Fibroblast of pulmonary artery (primary cell): ENCODE data around the gene CPS1.

ENCODE experiments used
- DNase-seq: peaks from one replicate; pipeline ENCODE4 v3.0.0-alpha.2; 2010; ENCODE audit warnings: low read depth
- H3K4me3 ChIP-seq: replicated peaks from 2 replicates; pipeline ENCODE4 v1.5.1; 2011; ENCODE audit warnings: low read depth, mild to moderate bottlenecking, control low read depth, low read length, moderate library complexity
- CTCF ChIP-seq: IDR thresholded peaks from 2 replicates; pipeline ENCODE4 v1.5.1; 2011; ENCODE audit warnings: mild to moderate bottlenecking, control low read depth, low read length, inconsistent platforms; ENCODE audit errors: missing control alignments

Gene CPS1

DNA sequence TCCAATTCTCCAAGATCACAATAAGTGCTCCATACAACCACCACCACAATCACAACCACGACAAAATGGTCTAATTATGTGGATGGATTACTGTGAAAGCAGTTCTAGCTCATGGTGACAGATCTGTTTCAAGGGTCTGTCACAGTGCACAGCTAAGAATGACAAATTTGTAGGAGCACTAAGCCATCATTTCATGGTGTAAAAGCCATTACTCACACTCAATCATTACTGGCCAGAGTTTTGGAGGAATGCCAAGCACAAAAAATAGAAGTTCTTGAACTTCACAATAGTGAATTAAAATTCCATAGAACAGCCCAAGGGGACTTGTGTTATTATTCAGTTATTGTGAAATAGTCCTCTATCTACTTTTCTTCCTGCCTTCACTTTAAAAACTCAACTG lies 2.3 kb downstream of the CPS1 start:
- DNase-seq: peak; percentile 74
- H3K4me3 ChIP-seq: no peak overlapping the region
- TF ChIP-seq CTCF: no peak

DNA sequence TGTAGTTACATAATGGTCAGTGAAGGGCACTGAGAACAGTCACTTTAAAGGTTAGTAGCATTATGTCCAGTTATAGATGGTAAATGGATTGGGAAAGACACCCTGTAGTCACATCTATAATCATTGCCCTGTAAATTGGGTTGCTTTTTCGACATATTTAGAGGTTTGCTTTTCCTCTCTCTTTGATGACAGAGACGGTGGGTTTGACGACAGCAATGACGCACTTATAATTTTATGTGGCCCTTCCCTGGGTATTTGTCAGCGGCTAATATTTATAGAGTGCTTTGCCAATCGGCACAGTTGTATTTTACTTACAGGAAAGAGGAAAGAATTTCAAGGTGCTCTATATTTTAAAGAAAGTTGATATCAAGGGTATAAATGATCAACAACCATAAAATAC lies 2.8 kb downstream of the CPS1 start:
- H3K4me3 ChIP-seq: no peak overlapping the region
- DNase-seq: no peak
- no peak for TF ChIP-seq CTCF

DNA sequence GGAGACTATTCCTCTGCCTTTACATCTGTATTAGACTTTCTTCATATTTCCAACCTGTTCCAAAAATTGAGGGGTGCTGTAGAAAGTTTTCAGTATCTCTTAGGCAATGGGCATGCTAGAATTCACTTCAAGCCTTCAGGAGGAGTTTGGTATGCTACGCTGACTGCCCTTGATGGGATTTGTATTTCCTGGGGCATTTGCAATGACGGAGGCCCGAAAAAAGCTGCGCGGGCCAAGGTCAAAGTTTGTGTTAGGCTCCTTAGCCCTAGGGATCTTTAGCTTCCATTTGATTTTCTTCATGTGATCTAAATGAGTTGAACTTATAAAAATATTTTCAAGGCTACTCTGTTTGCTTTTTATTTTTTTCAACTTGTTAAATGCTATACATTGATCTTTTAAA lies 5.1 kb downstream of the CPS1 start:
- no peak for DNase-seq
- TF ChIP-seq CTCF: no peak
- H3K4me3 ChIP-seq: no peak overlapping the region

- no peak for DNase-seq
- no peak overlapping the region for H3K4me3 ChIP-seq
- no peak for TF ChIP-seq CTCF
Measured at GRCh38 chr2:210562091-210562490, 5.7 kb downstream of the CPS1 start.

DNA sequence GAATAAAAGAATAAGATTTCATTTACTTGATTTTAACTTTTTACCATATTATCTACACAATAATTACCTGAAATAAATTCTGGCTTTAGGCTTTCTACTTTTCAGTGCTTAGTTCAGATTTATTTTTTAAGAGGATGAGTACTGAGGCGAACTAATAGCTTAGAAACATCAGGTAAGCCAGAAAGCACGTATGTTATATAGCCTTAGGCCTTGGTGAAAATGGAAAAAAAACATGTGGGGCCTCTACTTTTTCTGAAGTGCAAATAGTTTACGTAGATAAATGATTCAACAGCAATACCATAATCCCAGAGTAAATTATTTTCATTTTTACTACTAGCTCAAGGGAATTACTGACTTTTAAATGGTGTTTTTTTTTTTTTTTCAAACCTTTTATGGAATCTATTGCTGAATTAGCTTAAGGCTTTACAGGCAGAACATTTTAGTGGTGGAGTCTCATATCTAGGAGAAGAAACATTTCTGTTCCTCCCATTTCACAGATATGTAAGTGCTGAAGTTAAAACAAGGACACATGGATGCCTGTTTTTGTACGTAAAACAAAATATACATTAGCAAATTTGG lies 6.2 kb downstream of the CPS1 start:
- TF ChIP-seq CTCF: no peak
- no peak overlapping the region for H3K4me3 ChIP-seq
- no peak for DNase-seq

DNA sequence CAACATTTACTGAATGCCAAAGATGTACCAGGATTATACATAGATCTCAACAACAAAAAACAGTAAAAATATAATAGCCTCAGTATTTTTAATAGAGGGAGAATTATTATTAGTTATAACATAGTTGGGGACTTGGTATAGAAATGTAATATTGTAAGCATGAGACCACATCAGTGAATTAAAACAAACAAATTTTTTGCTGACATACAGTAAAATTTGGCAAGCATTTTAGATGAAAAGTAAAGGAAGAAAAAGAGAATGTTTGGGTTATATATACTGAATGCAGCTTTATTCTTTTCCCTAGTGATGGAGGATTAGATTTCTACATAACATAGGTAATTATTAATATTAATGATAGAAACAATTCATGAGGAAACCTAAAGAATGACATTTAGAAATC lies 10.9 kb downstream of the CPS1 start:
- DNase-seq: no peak
- no peak overlapping the region for H3K4me3 ChIP-seq
- TF ChIP-seq CTCF: no peak

DNA sequence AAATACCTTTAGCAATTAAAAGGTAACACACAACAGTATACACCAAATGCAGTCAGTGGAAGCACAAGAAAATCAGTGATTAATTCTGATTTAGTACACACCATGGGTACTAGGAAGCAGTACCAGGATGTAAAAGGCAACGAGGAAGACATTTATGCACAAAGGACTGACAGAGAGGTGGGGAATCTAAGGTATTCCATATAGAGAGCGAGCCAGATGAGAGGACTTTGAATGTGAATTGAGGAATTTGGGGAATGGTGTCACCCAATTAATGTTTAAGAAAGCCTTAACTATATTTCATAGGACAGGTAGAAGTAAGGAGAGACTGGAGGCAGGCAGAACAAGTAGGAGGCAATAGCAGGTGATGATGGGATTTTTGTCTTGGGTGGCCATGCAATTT lies 11.7 kb downstream of the CPS1 start:
- no peak for DNase-seq
- no peak for TF ChIP-seq CTCF

More for the DNA sequence above, 11.7 kb downstream of the CPS1 start:
- no peak overlapping the region for H3K4me3 ChIP-seq
